OCI-LY1 (cell line): ENCODE results near the gene RAI1.

Experiments used
- CTCF ChIP-seq: fragments of 200-600 bp; sonication (generic), shearing (Covaris generic); IDR thresholded peaks from 2 replicates; pipeline ENCODE4 v1.5.1; 2017; ENCODE audit warnings: mild to moderate bottlenecking, antibody characterized with exemption, low read length, moderate library complexity, mixed read lengths
- EZH2 ChIP-seq: fragments of 200-600 bp; sonication (generic), shearing (Covaris generic); IDR thresholded peaks from 2 replicates; pipeline ENCODE4 v1.8.0; 2017; ENCODE audit warnings: borderline replicate concordance, mixed run types, mild to moderate bottlenecking, antibody characterized with exemption, low read length, moderate library complexity, mixed read lengths

GRCh38 chr17:17728146-17728545, 46.9 kb downstream of the RAI1 start:
- TF ChIP-seq CTCF = no peak
- TF ChIP-seq EZH2 = no peak
